Neural cell (in vitro differentiated cells): ENCODE measurements around the gene FARP1. TPM values are rescaled to one million over a fixed set of nuclear protein-coding genes. Genes with fewer than 3 reads are reported as not detected.

ENCODE experiments used
- H2AFZ ChIP-seq: fragments of 200-600, 300-800 bp; sonication (generic), shearing (Covaris generic); 2 replicates; pipeline ENCODE4 v1.6.0; 2014; ENCODE audit warnings: low read depth, mild to moderate bottlenecking, antibody characterized with exemption, low read length, moderate library complexity
- H3F3A ChIP-seq: fragments of 200-600 bp; shearing (Covaris generic); 2 replicates; pipeline ENCODE4 v1.6.1; 2016; ENCODE audit warnings: mild to moderate bottlenecking, moderate library complexity, mixed read lengths, antibody characterized with exemption, low read length; ENCODE audit not compliant: insufficient read depth, poor library complexity, severe bottlenecking
- H3K27ac ChIP-seq: fragments of 200-600, 300-800 bp; sonication (generic), shearing (Covaris generic); 2 replicates; pipeline ENCODE4 v1.5.1; 2014; ENCODE audit warnings: mild to moderate bottlenecking, low read length, moderate library complexity
- H3K27me3 ChIP-seq: fragments of 300-800, 200-600 bp; sonication (generic), shearing (Covaris generic); 2 replicates; pipeline ENCODE4 v1.6.0; 2014; ENCODE audit warnings: mild to moderate bottlenecking, low read depth, low read length, moderate library complexity; ENCODE audit not compliant: insufficient read depth
- H3K36me3 ChIP-seq: fragments of 300-800, 200-600 bp; sonication (generic), shearing (Covaris generic); 2 replicates; pipeline ENCODE4 v1.5.1; 2014; ENCODE audit warnings: mild to moderate bottlenecking, antibody characterized with exemption, low read length, moderate library complexity; ENCODE audit not compliant: insufficient read depth
- H3K4me2 ChIP-seq: fragments of 300-800, 200-600 bp; sonication (generic), shearing (Covaris generic); 2 replicates; pipeline ENCODE4 v1.6.0; 2014; ENCODE audit warnings: mild to moderate bottlenecking, low read length
- H3K4me3 ChIP-seq: fragments of 300-800, 200-600 bp; sonication (generic), shearing (Covaris generic); 2 replicates; pipeline ENCODE4 v1.5.1; 2014; ENCODE audit warnings: mild to moderate bottlenecking, low read length, moderate library complexity
- H3K79me2 ChIP-seq: fragments of 200-600 bp; shearing (Covaris generic); replicated peaks from 2 replicates; pipeline ENCODE4 v1.6.0; 2014; ENCODE audit warnings: mild to moderate bottlenecking, low read length, moderate library complexity; ENCODE audit not compliant: insufficient read depth
- H3K9ac ChIP-seq: fragments of 300-800, 200-600 bp; sonication (generic), shearing (Covaris generic); 2 replicates; pipeline ENCODE4 v1.6.1; 2016; ENCODE audit warnings: mild to moderate bottlenecking, low read length, mixed read lengths
- H3K9me2 ChIP-seq: fragments of 200-600 bp; shearing (Covaris generic); 2 replicates; pipeline ENCODE4 v1.6.1; 2016; ENCODE audit warnings: mild to moderate bottlenecking, low read length, mixed read lengths; ENCODE audit not compliant: insufficient read depth
- H3K9me3 ChIP-seq: fragments of 200-600, 300-800 bp; sonication (generic), shearing (Covaris generic); 2 replicates; pipeline ENCODE4 v1.6.1; 2016; ENCODE audit warnings: mild to moderate bottlenecking, mixed run types, low read length, moderate library complexity, mixed read lengths
- H4K20me1 ChIP-seq: fragments of 200-600 bp; shearing (Covaris generic); 2 replicates; pipeline ENCODE4 v1.6.1; 2016; ENCODE audit warnings: mild to moderate bottlenecking, mixed run types; ENCODE audit not compliant: insufficient read depth
- EP300 ChIP-seq: fragments of 450-650 bp; conservative IDR thresholded peaks from 2 replicates; pipeline ENCODE4 v1.6.1; 2014; ENCODE audit warnings: antibody characterized with exemption, mild to moderate bottlenecking, moderate library complexity; ENCODE audit not compliant: poor library complexity, severe bottlenecking
- EZH2 ChIP-seq: fragments of 200-600, 300-800 bp; shearing (Covaris generic), sonication (generic); IDR thresholded peaks from 2 replicates; pipeline ENCODE4 v1.6.1; 2014; ENCODE audit warnings: antibody characterized with exemption, low read length, borderline replicate concordance, mild to moderate bottlenecking; ENCODE audit not compliant: insufficient read depth, poor library complexity, severe bottlenecking
- MXI1 ChIP-seq: fragments of 450-650 bp; conservative IDR thresholded peaks from 2 replicates; pipeline ENCODE4 v1.6.1; 2014; ENCODE audit warnings: antibody characterized with exemption, mild to moderate bottlenecking; ENCODE audit not compliant: poor library complexity, severe bottlenecking
- POLR2AphosphoS5 ChIP-seq: IDR thresholded peaks from 2 replicates; pipeline ENCODE4 v1.6.1; 2012
- RAD21 ChIP-seq: fragments of 450-650 bp; conservative IDR thresholded peaks from 2 replicates; pipeline ENCODE4 v1.6.1; 2014; ENCODE audit warnings: antibody characterized with exemption, mild to moderate bottlenecking, moderate library complexity
- SMC3 ChIP-seq: fragments of 450-650 bp; conservative IDR thresholded peaks from 2 replicates; pipeline ENCODE4 v1.6.1; 2014; ENCODE audit warnings: antibody characterized with exemption, mild to moderate bottlenecking, moderate library complexity; ENCODE audit not compliant: poor library complexity
- TAF1 ChIP-seq: IDR thresholded peaks from 2 replicates; pipeline ENCODE4 v1.6.1; 2012; ENCODE audit warnings: low read depth
- polyA plus RNA-seq: library from polyadenylated mRNA; depleted of rRNA; stranded (reverse); fragments of >200 nt; gene quantifications from 2 replicates; pipeline ENCODE4 v1.2.3, GENCODE V29; 2014
- TF ChIP-seq, protein P1 (sequence below): fragments of 450-650 bp; IDR thresholded peaks from 2 replicates; pipeline ENCODE4 v1.5.1; 2014; ENCODE audit warnings: antibody characterized with exemption, mild to moderate bottlenecking, moderate library complexity; ENCODE audit not compliant: poor library complexity, severe bottlenecking
- TF ChIP-seq, protein P2 (sequence below): IDR thresholded peaks from 2 replicates; pipeline ENCODE4 v1.6.1; 2012; ENCODE audit warnings: borderline replicate concordance

The FARP1 gene
- polyA plus RNA-seq, 1 donor from 2014 or later = 19.7 TPM

DNA sequence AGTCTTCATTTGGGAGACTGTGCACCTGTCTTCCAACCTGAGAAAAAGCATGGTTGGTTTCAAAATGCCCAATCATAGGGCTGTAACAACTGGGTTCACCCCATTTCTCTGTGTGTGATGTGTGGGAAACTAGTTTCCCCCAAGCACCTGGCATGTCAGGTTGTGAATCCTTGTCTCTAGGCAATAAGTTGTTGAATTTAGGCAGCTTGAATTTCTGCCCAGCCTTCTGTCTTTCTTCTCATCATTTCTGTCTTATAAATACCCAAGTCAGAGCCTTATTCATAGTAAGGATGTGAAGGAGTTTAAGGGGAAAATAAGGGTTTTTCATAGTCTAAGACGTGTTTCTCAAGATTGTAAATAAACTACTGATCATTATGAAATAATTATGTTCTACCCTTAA is 204.9 kb downstream of the FARP1 start:
- Histone ChIP-seq H3K4me2 (no peak overlapping the region), H4K20me1 (no peaks in the 10 kb centered on the region), H3K79me2 (no peaks in the 10 kb centered on the region), H3K27me3 (no peaks in the 10 kb centered on the region), H3K4me3 (no peak overlapping the region), H3F3A (no peaks in the 10 kb centered on the region), H2AFZ (no peak overlapping the region), H3K36me3 (no peaks in the 10 kb centered on the region), H3K9ac (no peak overlapping the region), H3K27ac (no peak overlapping the region), H3K9me2 (no peaks in the 10 kb centered on the region), H3K9me3 (no peaks in the 10 kb centered on the region)
- TF ChIP-seq POLR2AphosphoS5 = no peak
- no peak for TF ChIP-seq MXI1
- TF ChIP-seq RAD21 = no peak
- no peak for TF ChIP-seq EP300
- TF ChIP-seq, protein P1, sequence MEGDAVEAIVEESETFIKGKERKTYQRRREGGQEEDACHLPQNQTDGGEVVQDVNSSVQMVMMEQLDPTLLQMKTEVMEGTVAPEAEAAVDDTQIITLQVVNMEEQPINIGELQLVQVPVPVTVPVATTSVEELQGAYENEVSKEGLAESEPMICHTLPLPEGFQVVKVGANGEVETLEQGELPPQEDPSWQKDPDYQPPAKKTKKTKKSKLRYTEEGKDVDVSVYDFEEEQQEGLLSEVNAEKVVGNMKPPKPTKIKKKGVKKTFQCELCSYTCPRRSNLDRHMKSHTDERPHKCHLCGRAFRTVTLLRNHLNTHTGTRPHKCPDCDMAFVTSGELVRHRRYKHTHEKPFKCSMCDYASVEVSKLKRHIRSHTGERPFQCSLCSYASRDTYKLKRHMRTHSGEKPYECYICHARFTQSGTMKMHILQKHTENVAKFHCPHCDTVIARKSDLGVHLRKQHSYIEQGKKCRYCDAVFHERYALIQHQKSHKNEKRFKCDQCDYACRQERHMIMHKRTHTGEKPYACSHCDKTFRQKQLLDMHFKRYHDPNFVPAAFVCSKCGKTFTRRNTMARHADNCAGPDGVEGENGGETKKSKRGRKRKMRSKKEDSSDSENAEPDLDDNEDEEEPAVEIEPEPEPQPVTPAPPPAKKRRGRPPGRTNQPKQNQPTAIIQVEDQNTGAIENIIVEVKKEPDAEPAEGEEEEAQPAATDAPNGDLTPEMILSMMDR = no peak
- TF ChIP-seq, protein P2, sequence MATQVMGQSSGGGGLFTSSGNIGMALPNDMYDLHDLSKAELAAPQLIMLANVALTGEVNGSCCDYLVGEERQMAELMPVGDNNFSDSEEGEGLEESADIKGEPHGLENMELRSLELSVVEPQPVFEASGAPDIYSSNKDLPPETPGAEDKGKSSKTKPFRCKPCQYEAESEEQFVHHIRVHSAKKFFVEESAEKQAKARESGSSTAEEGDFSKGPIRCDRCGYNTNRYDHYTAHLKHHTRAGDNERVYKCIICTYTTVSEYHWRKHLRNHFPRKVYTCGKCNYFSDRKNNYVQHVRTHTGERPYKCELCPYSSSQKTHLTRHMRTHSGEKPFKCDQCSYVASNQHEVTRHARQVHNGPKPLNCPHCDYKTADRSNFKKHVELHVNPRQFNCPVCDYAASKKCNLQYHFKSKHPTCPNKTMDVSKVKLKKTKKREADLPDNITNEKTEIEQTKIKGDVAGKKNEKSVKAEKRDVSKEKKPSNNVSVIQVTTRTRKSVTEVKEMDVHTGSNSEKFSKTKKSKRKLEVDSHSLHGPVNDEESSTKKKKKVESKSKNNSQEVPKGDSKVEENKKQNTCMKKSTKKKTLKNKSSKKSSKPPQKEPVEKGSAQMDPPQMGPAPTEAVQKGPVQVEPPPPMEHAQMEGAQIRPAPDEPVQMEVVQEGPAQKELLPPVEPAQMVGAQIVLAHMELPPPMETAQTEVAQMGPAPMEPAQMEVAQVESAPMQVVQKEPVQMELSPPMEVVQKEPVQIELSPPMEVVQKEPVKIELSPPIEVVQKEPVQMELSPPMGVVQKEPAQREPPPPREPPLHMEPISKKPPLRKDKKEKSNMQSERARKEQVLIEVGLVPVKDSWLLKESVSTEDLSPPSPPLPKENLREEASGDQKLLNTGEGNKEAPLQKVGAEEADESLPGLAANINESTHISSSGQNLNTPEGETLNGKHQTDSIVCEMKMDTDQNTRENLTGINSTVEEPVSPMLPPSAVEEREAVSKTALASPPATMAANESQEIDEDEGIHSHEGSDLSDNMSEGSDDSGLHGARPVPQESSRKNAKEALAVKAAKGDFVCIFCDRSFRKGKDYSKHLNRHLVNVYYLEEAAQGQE = no peak

DNA sequence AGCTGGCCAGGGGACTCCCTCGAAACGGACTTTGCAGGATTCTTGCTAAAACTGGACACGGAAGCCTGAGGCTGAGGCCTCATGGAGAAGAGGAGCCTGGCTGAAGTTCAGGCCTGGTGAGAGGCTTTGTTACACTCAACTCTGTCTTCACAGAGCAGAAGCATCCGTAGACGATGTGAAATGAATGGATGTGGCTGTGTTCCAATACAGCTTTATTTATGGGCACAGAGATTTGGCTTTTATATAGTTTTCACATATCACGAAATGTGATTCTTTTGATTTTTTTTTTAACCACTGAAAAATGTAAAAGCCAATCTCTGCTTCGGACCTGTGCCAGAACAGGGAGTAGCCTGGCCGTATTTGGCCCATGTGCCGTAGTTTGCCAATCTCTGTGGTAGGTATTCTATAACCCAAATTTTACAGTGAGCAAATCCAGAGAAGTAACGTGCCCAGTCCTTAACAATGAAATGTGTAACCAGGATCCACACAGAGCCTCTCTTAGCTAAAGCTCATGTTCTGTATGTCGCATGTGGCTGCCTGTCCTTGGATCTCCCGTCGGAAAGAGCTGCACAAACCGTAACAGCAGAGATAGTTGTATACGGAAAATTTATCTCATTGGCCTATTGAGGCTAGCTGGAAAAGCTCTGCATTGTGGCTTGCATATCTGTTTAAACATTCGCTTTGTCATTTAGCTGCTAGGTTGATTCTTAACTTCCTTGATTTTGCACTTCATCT is 205.7 kb downstream of the FARP1 start:
- Histone ChIP-seq H3K9ac (no peak overlapping the region), H3K9me2 (no peaks in the 10 kb centered on the region), H3K4me2 (no peak overlapping the region), H2AFZ (no peak overlapping the region), H3K27me3 (no peaks in the 10 kb centered on the region), H3K36me3 (no peaks in the 10 kb centered on the region), H3F3A (no peaks in the 10 kb centered on the region), H3K27ac (no peak overlapping the region), H3K79me2 (no peaks in the 10 kb centered on the region), H3K9me3 (no peaks in the 10 kb centered on the region), H3K4me3 (no peak overlapping the region), H4K20me1 (no peaks in the 10 kb centered on the region)
- TF ChIP-seq, protein P1 = no peak
- TF ChIP-seq POLR2AphosphoS5 (no peak), EZH2 (no peak), MXI1 (no peak), EP300 (no peak), SMC3 (no peak), TAF1 (no peak), RAD21 (no peak)
- TF ChIP-seq, protein P2 = no peak
